ENCODE data around the gene SRMS.

The SRMS gene

GRCh38 chr20:63553251-63553932 is 5.8 kb upstream of the SRMS start:
- DNase-seq (ENCODE audit: low read depth in 2 of 2), result peak; percentile 59 to 81

DNA sequence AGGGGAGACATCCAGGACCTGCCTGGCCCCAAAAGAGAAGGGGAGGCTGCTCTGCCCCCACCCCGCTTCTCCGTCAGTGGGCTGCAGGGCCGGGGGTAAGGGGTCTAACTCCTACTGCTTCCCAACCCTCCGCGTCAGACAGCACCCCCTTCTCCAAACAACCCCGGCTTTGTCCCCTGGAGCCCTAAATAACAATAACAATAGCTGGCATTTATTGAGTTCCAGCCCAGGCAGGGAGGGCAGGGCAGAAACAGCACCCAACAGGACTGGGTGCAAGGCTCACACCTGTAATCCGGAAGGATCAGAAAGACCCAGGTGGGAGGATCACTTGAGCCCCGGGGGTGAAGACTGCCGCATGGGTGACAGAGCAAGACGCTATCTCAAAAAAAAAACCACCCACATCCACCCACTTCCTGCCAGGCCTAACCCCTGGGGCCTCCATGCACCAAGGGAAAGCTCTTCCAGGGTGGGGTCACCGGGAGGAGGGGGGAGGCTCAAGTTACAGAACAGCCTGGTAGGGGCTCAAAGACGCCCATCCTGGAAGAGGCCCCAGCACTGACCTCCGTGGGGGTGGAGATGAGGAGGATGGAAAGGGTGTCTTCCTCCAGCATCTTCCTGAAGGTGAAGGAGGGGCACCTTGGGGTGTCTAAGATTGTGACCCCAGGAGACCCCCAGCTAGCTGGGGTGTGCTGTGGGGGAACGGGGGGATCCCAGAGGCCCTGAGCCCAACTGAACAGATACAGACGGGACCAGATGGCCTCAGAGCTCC is 5.1 kb upstream of the SRMS start:
- DNase-seq (ENCODE audit: low read depth in 2 of 2), result peak; percentile 14 to 32

DNA sequence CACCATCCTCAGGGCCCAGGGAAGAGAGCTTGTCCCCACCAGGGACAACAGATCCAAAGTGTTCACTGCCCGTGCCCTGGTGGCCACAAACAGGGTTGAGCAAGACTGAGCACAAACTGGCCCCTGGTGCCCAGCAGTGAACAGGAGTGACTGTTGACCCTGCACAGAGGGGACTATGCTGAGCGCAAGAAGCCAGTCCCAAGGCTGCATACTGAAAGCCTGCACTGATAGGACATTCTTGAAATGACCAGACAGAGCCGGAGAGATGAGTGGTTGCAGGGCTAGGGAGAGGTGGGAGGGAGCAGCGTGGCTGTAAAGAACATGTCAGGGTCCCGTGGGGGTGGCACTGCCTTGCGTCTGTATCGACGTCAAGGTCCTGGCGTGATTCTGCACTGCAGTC is 3.5 kb upstream of the SRMS start:
- DNase-seq (ENCODE audit: low read depth in 2 of 2), result no peak

DNA sequence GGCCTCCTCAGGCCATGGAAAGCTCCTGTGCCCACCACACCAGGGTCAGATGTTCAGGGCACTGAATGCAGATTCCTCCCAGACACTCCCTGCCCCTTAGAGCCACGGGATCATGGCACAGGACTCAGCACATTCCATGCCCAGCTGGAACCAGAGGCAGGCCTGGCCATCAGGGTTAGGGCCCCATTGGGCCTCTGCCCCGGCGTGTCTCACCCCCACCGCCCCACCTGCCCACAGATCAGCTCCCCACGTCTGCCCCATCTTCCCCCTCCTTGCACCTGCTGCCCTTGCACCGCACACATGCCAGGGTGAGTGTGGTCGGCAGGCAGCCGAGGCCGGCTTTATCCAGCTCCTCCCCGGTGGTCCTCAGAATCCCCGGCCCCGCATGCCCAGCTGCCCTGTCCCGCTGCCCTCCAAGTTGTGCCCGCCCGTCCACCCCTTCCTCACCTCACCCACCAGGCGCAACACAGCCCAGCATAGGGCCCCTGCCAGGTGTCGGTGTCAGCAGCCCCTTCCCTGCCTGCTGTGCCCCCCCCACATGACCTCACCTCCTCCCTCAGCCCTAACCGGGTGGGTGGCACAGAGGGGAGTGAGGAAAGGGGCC is 2.2 kb upstream of the SRMS start:
- no peak for DNase-seq (ENCODE audit: low read depth in 2 of 2)

GRCh38 chr20:63549019-63549418 is 1.5 kb upstream of the SRMS start:
- no peak for DNase-seq (ENCODE audit: low read depth in 2 of 2)

GRCh38 chr20:63548542-63548941 is 993 bp upstream of the SRMS start:
- no peak for DNase-seq (ENCODE audit: low read depth in 2 of 2)

DNA sequence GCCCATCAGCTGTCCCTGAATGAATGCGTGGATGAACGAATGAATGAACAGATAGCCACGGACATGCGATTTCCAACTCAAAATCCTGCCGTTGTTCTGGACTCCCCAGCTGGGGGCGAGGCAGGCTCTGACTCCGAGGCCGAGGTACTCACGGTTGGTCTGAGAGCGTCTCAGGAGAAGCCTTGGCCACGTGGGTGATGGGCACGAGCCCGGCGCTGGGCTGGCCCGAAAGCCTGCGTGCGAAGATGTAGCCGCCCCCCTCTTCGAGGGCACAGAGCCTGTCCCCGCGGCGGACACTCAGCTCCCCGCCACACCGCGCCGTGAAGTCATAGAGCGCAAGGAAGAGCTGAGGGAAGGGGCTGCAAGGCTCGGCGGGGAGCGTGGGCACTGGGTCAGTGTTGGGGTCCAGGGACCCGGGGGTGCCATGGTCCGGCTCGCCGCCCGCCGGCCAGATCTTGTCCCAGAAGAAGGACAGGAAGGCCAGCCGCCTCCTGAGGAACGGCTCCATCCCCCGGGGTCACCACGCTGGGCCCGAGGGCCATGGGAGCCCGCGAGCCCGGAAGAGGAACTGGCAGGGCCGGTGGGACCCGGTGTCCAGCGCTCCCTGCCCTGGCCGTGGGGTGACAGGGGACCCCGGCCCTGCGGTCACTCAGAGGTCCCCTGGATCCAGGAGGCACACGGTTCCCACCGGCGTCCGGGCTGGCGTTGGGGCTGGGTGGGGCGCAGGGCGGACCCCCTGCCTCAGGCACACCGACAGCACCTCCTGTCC is 409 bp downstream of the SRMS start:
- no peak for DNase-seq (ENCODE audit: low read depth in 2 of 2)

GRCh38 chr20:63546256-63546955 is 1.1 kb downstream of the SRMS start:
- DNase-seq (ENCODE audit: low read depth in 2 of 2), result no peak

- no peak for DNase-seq (ENCODE audit: low read depth in 2 of 2)
Observed at GRCh38 chr20:63545814-63546213, 1.7 kb downstream of the SRMS start.

- DNase-seq (ENCODE audit: low read depth in 2 of 2), result no peak
Observed at GRCh38 chr20:63544958-63545516, 2.5 kb downstream of the SRMS start.

DNA sequence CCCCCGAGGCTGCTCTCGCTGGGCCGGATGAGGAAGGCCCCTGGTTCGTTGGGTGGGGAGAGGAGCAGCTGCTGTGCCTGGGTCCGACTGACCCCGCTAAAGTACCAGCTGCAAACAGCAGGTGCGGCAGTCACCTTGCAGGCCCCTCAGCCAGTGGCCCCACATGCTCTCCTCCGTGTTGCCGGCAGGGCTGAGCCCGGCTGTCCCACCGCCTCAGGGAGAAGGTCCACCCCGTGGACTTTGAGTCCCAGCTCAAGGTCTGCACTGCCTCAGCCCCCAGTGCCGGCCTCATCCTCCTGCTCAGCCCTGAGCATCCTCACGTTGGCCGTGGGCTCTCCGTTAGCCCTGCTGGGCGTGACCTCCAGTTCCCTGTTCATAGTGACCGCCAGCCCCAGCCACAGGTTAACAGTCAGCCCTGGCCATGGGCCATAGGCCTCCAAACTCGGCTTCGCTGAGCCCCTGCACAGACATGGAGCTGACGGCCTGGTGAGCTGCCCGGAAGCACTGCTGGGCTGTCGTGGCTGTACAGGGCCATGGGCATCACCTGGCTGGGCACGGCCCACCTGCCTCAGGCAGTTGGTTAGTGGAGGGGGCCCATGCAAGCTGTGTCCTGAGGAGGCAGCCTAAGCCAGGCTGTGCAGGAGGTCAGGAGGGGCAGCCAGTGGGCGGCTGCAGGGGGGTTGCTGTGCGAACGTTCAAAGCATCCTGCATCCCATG is 3.1 kb downstream of the SRMS start:
- no peak for DNase-seq (ENCODE audit: low read depth in 2 of 2)

- no peak for DNase-seq (ENCODE audit: low read depth in 2 of 2)
Observed at GRCh38 chr20:63543733-63544132, 3.8 kb downstream of the SRMS start.

DNA sequence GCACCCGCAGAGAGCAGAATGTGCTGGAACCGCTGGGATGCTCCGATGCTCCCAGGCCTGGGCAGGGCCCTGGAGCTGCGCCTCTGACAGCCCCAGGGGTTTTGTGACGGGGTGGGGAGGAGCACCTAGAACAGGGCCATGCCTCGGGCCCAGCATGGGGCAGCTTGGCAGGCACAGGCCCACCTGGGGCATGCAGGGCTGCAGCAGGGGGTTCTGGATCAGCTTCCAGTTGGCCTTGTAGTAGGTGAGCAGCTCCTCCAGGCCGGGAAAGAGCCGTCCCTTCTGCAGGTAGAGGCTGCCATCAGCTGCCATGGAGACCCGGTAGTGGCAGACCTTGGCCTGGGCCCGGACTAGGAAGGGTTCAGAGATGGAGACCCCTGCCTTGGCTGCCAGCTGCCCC is 4.4 kb downstream of the SRMS start:
- no peak for DNase-seq (ENCODE audit: low read depth in 2 of 2)

GRCh38 chr20:63542696-63543095 is 4.9 kb downstream of the SRMS start:
- DNase-seq (ENCODE audit: low read depth in 2 of 2), result no peak

GRCh38 chr20:63542031-63542559 is 5.5 kb downstream of the SRMS start:
- DNase-seq (ENCODE audit: low read depth in 2 of 2), result no peak

DNA sequence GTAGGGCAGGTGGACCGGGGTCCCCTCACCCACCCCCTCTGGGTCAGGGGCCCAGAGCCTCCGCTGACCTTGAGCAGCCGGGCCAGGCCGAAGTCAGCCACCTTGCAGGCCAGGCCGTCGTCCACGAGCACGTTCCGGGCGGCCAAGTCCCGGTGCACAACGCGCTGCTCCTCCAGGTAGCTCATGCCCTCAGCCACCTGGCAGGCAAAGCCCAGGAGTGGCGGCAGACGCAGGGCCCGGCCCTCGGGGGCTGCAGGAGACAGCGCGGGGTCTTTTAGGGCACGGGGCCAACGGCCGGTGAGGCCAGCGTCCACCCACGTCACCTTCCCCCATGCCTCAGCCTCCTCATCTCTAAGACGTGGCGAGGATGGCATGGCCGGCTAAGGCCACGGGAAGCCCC is 6.2 kb downstream of the SRMS start:
- no peak for DNase-seq (ENCODE audit: low read depth in 2 of 2)

GRCh38 chr20:63540417-63541186 is 6.9 kb downstream of the SRMS start:
- no peak for DNase-seq (ENCODE audit: low read depth in 2 of 2)

DNA sequence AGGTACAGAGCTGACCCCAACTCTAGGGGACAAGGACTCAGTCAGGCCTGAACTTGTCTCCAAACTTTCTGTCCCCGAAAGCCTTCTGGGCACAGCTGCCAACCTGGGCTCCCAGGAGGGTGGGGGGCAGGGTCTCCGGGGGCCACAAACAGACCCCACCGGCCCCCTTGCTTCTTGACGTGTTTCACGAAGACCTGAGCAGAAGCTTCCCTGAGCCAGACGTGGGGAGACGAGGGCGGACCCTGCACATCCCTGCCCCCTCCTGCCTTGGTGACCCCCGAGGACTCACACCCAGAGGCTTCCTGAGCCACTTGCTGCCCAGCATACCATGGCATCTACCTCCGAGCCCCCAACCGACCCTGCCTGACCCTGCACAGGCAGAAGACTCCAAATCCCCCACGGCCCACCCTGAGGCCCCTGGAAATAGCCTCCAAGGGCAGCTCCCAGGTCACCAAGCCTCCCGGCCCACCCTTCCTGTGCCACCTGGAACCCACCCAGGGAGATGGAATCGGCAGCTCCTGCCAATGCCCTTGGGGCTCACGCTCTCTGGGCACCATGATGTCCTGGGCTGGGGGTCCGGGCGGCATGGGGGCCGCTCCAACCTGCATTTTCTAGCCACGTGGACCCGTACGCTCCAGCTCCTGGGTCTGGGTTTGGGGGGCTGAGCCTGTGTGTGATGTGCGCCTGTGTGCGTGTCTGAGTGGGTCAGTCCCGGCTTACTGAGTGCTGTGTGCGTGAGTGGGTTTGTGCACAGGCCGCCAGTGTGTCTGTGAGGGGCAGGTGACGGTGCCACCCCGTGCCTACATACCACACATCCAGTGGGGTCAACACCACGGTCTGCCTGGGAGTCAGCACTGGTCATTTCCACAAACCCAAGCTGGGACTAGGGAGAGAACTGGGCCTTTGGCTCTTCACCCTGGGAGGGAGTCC is 7.8 kb downstream of the SRMS start:
- no peak for DNase-seq (ENCODE audit: low read depth in 2 of 2)

GRCh38 chr20:63539092-63539430 is 8.5 kb downstream of the SRMS start:
- no peak for DNase-seq (ENCODE audit: low read depth in 2 of 2)
